GM04504 (cell line): Measurements from ENCODE around the gene COL24A1.

Source experiments
- DNase-seq: peaks from one replicate; pipeline ENCODE4 v3.0.0-alpha.2; 2012; ENCODE audit warnings: low read depth

Gene COL24A1

GRCh38 chr1:85683292-85684025 is 473.1 kb downstream of the COL24A1 start:
- no peak for DNase-seq

GRCh38 chr1:85681087-85681486 is 475.5 kb downstream of the COL24A1 start:
- peak; percentile 38 for DNase-seq
